GM19438 (cell line): ENCODE results near the gene PNMT.

ENCODE experiments used
- ATAC-seq: cut with Tn5 transposase; IDR thresholded peaks from one replicate; pipeline ENCODE4 v1.9.1; 2021; ENCODE audit warnings: low read depth; ENCODE audit not compliant: unreplicated experiment

The PNMT gene

GRCh38 chr17:39666601-39667261 is 1.5 kb upstream of the PNMT start:
- no peak for ATAC-seq

- no peak for ATAC-seq
Measured at GRCh38 chr17:39667262-39667944, 850 bp upstream of the PNMT start.

GRCh38 chr17:39669897-39670735 is 1.9 kb downstream of the PNMT start:
- no peak for ATAC-seq

DNA sequence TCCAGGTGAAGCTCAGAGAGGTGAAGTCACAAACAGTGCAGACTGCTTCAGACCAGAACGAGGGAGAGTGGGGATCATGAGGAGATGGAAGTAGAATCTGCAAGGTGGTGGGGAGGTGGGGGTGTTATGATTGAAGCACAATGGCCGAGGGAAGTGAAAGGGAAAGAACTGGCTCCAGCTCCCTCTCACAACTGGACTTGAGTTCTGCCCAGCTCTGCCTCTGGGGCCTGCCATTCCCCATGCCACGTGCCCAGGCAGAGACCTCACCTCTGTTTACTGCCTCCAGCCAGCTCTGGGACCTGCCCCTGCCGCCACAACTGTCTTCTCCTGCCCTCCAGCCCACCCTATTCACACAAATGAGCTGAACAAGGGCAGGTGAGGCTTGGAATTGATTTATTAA is 2.5 kb downstream of the PNMT start:
- no peak for ATAC-seq

- no peak for ATAC-seq
Measured at GRCh38 chr17:39671651-39672521, 3.6 kb downstream of the PNMT start.

DNA sequence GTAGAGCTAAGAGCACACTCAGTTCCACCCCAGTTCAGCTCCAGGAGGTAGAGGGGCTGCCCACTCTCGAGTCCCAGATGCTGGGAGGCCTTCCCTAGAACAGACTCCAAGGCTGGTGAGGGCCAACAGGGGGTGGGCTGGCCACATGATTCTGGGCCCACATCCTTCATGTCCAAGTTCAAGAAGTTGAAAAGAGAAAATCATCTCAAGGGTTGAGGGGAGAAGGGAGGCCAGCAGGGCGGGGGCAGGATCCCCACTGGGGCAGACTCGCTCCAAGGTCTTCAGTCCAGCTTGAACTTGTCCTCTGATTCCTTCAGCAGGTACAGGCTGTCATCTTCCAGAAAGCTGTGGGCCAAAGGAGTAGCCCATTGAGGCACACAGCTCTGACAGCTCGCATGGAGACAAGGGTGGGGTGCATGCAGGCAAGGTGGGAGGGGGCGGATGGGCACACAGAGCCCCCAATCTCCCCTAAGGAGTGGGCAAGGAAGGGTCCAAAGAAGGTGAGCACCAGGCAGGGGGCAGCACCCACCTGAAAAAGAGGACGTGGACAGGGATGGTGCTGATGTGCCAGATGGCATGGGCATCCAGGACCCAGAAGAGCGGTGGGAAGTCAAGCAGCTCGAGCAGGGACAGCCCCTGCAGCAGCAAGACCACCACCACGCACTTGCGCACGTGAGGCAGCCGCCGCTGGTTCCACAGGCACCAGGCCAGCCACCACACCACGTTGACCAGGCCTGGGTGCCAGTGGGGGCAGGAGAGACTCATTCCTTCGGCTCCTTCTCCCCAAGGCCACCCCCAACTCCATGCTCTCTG is 4.5 kb downstream of the PNMT start:
- ATAC-seq, result no peak

GRCh38 chr17:39673335-39674081 is 5.3 kb downstream of the PNMT start:
- ATAC-seq, result no peak

DNA sequence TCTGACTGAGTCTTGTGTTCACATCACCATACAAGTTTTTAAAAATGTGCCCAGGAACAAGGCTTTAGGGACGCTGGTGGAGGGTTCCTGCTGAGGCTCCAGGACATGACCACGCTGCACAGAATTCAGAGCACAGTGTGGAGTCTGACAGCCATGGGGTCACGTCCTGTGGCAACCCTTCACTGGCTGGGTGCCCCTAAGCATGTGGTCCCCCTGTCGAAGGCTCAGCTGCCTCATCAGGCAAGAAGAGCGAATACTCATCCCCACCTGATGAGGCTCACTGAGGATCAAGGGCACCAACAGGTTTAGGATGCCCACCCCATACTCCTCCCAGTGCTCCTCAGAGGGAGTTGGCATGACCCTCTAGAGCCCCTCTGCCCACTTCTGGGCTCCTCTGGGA is 5.9 kb downstream of the PNMT start:
- no peak for ATAC-seq

- no peak for ATAC-seq
Measured at GRCh38 chr17:39674702-39675389, 6.6 kb downstream of the PNMT start.

DNA sequence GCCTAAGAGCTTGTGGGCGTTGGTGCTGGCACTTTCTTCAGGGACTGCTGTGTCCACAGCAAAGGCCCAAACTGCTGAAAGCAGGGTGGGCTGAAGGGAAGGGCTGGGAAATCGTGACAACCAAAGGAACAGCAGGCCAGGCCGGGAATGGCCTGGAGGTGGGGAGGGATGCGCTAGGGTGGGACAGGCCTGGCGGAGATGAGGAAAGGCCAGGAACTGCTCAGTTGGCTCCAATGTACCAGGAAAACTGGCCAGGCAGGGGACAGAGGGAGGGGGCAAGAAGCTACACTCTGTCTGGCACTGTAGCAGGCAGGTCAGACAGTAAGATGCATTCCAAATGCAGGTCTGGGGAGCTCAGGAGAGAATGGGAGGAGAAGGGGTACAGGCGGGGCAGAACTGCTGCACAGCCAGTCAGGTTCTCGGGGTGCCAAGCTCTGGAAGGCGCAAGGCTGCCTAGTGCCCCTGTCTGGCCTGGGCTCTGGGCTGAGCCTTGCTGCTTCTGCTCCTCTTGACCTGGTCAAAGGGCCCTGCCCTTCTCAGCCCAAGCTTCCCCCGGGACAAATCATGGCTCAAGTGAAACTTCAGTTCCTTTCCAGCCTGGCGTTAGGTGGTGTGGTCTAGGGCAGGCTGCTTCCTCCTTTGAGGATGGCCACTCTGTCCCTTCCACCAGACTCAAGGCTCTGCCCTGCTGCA is 7.3 kb downstream of the PNMT start:
- no peak for ATAC-seq

DNA sequence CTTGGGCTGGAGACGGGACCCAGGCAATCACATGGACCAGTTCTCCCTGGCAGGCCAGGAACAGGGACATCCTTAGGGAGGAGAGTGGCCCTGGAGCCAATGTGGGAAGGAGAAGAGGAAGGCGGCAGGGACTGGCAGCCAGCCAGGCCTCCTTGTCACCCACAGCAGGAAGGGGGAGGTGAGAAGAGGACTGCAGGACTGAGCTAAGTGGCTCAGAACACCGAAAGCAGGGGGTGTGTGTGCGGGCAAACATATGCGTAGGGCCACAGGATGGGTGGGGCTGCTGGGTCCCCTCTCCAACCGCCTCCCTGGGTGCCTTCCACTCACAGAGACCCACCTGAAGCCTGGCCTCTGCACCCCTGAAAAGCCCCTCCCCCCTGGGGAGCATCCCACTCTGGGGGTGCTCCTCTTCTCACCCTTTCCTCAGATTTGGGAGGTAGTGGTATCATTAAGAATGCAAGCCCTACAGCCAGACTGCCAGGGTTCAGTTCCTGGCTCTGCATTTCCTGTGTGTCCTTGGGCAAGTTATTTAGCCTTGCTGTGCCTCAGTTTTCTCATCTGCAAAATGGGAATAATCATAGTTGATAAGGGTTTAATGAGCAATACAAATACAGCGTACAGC is 8.1 kb downstream of the PNMT start:
- no peak for ATAC-seq

- ATAC-seq, result no peak
Measured at GRCh38 chr17:39677072-39677471, 8.8 kb downstream of the PNMT start.

DNA sequence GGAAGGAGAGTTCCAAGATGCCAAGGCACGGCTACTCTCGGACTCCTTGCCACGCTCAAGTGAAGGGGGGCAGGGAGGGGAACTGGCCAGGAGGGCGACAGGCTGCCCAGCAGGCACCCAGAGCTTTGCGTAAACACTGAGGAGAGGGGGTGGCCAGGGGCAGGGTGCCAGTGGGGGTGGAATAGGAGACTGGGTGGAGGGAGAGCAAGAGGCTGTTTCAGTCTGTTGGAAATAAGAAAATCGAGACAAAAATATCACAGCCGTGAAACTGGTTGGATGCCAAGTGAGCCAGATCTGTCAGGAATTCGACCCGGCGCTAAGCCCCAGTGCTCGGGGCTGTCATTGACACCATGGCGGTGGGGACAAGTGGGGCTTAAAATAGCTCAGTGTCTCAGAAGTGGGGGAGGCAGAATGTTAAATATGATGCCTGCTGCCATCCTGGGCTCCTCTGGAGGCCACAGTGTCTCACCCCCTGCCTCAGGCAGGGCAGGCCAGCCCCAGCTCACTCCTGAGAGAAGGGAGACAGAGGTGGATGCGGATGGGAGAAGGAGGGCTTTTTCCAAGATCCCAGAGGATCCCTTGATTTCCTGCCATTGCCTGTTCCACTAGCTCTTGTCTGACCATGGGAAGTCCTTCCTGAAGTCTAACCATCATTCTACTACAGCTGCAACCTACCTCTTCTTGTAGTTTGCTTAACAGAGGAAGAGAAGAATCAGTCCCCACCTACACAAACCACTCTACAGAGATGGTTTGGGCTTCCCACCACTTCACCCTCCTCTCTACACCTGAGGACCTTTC is 9.5 kb downstream of the PNMT start:
- no peak for ATAC-seq

DNA sequence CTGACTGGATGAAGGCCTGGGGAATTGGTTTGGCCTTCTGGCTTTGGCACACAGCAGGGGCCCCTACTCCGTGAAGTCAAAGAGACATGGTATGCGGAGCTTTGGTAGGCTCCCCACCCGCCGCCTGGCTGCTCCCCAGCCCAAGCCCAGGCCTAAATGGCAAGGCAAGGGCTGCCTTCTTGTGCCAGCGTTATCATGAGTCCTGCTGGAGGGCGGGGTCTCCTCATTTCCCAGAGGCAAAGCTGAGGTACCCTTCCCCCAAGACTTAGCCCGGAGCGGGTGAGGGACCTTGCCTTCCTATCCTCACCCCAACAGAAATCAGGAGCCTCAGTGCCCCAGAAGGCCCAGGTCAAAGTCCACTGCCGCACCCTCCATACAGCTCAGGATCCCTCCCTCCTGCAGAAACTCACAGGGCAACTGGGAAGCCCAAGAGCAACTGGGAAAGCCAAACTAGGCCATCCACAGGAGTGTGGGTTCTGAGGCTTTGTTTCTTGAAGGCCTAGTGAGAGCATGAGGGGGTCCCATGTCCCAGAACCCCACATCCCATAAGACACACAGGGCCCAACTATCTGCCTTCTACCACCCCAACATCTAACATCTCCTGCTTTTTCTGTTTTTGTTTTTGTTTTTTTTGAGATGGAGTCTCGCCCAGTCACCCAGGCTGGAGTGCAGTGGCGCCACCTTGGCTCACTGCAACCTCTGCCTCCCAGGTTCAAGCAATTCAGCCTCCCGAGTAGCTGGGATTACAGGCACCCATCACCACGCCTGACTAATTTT is 10.3 kb downstream of the PNMT start:
- no peak for ATAC-seq

DNA sequence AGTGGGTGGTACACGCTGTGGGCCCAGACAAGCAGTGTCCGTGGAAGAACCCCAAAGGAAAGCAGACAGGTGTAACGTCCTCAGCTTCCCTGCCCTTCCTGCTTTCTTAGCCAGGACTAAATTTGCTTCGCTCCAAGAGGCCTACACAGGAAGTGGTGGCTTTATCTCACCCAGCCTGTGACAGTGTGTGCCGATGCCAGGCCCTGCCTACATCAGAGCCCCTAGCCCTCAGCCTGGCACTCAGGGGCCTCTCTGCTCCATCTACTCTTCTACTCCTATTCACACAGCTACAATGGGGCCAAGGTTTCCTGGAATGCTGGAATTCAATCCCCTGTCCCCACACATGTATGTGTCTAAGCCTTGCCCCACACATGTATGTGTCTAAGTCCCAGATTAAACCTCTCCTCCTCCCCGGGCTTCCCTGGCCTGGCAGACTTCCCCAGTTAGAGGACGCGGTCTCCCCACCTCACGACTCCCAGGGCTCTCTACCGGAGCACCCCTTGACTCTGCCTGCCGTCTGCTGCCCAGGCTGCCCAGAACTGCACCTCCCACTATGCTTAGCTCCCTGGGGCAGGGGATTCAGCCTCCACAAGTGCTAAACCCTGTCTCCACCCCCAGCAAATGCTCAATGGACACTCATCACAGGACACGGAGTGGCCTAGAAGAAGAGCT is 11.4 kb downstream of the PNMT start:
- no peak for ATAC-seq
